ENCODE measurements around the gene TTLL9.
"Not testable (repeated sequence)": the region's sequence is repeated elsewhere in the genome, so short reads cannot be mapped to it uniquely, and the experiment has no call there.

Gene TTLL9

DNA sequence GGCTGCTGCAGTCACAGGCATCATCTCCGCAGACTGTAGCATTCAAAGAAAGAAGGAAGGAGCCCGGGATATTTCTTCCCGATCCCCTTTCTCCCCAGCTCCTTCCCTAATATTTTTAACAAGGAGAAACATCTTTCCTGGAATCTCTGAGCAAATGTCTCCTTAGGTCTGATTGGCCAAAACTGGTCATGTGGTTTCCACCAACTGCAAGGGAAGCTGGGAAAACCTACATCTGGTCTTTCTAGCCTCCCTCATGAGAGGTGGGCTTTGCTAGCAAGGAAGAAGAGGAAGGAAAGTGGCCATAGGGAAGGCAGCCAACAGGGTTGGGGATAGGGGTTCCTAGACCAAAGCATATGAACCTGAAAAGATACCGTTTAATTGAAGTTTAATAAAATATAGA lies 46.3 kb downstream of the TTLL9 start:
- no peaks in the 10 kb centered on the region for H3K27me3 ChIP-seq (ENCODE audit: insufficient read depth, low read length)
- H3K4me3 ChIP-seq (ENCODE audit: low read length) = no peak overlapping the region
- peaks cover 20% of the 10 kb centered on the region; the same call in 1 of the 2 replicates for H3K4me1 ChIP-seq (ENCODE audit: insufficient read depth, low read length)

GRCh38 chr20:31917962-31918412 lies 47.6 kb downstream of the TTLL9 start:
- peaks cover 14% of the 10 kb centered on the region; the same call in 1 of the 2 replicates for H3K4me1 ChIP-seq (ENCODE audit: insufficient read depth, low read length)
- not testable (repeated sequence) for H3K27ac ChIP-seq (ENCODE audit: low read length); H3K36me3 ChIP-seq (ENCODE audit: insufficient read depth, low read depth, low read length); H3K27me3 ChIP-seq (ENCODE audit: insufficient read depth, low read length); H3K9ac ChIP-seq (ENCODE audit: low read depth, low read length); H3K4me3 ChIP-seq (ENCODE audit: low read length); H3K9me3 ChIP-seq (ENCODE audit: insufficient read depth, low read depth, low read length)

More for the DNA sequence above, 46.3 kb downstream of the TTLL9 start:
- H3K9ac ChIP-seq (ENCODE audit: low read depth, low read length) = no peak overlapping the region
- no peaks in the 10 kb centered on the region for H3K36me3 ChIP-seq (ENCODE audit: insufficient read depth, low read depth, low read length)
- no peak overlapping the region for H3K27ac ChIP-seq (ENCODE audit: low read length)
- H3K9me3 ChIP-seq (ENCODE audit: insufficient read depth, low read depth, low read length) = no peaks in the 10 kb centered on the region

GRCh38 chr20:31918466-31919105 lies 48.2 kb downstream of the TTLL9 start:
- H3K9me3 ChIP-seq (ENCODE audit: insufficient read depth, low read depth, low read length) = no peaks in the 10 kb centered on the region
- no peak overlapping the region for H3K4me3 ChIP-seq (ENCODE audit: low read length)
- peaks cover 14% of the 10 kb centered on the region; the same call in 1 of the 2 replicates for H3K4me1 ChIP-seq (ENCODE audit: insufficient read depth, low read length)
- no peaks in the 10 kb centered on the region for H3K27me3 ChIP-seq (ENCODE audit: insufficient read depth, low read length)
- H3K36me3 ChIP-seq (ENCODE audit: insufficient read depth, low read depth, low read length) = no peaks in the 10 kb centered on the region
- no peak overlapping the region for H3K27ac ChIP-seq (ENCODE audit: low read length)
- H3K9ac ChIP-seq (ENCODE audit: low read depth, low read length) = no peak overlapping the region

GRCh38 chr20:31919410-31920155 lies 49.1 kb downstream of the TTLL9 start:
- no peaks in the 10 kb centered on the region for H3K9me3 ChIP-seq (ENCODE audit: insufficient read depth, low read depth, low read length)
- H3K27ac ChIP-seq (ENCODE audit: low read length) = no peak overlapping the region
- no peaks in the 10 kb centered on the region for H3K27me3 ChIP-seq (ENCODE audit: insufficient read depth, low read length)
- H3K9ac ChIP-seq (ENCODE audit: low read depth, low read length) = no peak overlapping the region
- H3K4me1 ChIP-seq (ENCODE audit: insufficient read depth, low read length) = peaks cover 9% of the 10 kb centered on the region; the same call in 1 of the 2 replicates
- H3K36me3 ChIP-seq (ENCODE audit: insufficient read depth, low read depth, low read length) = no peaks in the 10 kb centered on the region
- H3K4me3 ChIP-seq (ENCODE audit: low read length) = no peak overlapping the region

GRCh38 chr20:31920275-31920855 lies 49.9 kb downstream of the TTLL9 start:
- no peak overlapping the region for H3K27ac ChIP-seq (ENCODE audit: low read length)
- no peaks in the 10 kb centered on the region for H3K36me3 ChIP-seq (ENCODE audit: insufficient read depth, low read depth, low read length)
- H3K4me1 ChIP-seq (ENCODE audit: insufficient read depth, low read length) = peaks cover 9% of the 10 kb centered on the region; the same call in 1 of the 2 replicates
- no peaks in the 10 kb centered on the region for H3K27me3 ChIP-seq (ENCODE audit: insufficient read depth, low read length)
- no peak overlapping the region for H3K9ac ChIP-seq (ENCODE audit: low read depth, low read length)
- H3K4me3 ChIP-seq (ENCODE audit: low read length) = no peak overlapping the region
- no peaks in the 10 kb centered on the region for H3K9me3 ChIP-seq (ENCODE audit: insufficient read depth, low read depth, low read length)

DNA sequence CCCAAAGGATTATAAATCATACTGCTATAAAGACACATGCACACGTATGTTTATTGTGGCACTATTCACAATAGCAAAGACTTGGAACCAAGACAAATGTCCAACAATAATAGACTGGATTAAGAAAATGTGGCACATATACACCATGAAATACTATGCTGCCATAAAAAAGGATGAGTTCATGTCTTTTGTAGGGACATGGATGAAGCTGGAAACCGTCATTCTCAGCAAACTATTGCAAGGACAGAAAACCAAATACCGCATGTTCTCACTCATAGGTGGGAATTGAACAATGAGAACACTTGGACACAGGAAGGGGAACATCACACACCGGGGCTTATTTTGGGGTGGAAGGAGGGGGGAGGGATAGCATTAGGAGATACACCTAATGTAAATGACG lies 51.0 kb downstream of the TTLL9 start:
- not testable (repeated sequence) for H3K9ac ChIP-seq (ENCODE audit: low read depth, low read length); H3K4me1 ChIP-seq (ENCODE audit: insufficient read depth, low read length); H3K27ac ChIP-seq (ENCODE audit: low read length); H3K4me3 ChIP-seq (ENCODE audit: low read length); H3K36me3 ChIP-seq (ENCODE audit: insufficient read depth, low read depth, low read length); H3K27me3 ChIP-seq (ENCODE audit: insufficient read depth, low read length); H3K9me3 ChIP-seq (ENCODE audit: insufficient read depth, low read depth, low read length)

GRCh38 chr20:31922181-31922580 lies 51.7 kb downstream of the TTLL9 start:
- peaks cover 9% of the 10 kb centered on the region; the same call in 1 of the 2 replicates for H3K4me1 ChIP-seq (ENCODE audit: insufficient read depth, low read length)
- no peaks in the 10 kb centered on the region for H3K36me3 ChIP-seq (ENCODE audit: insufficient read depth, low read depth, low read length)
- H3K9me3 ChIP-seq (ENCODE audit: insufficient read depth, low read depth, low read length) = no peaks in the 10 kb centered on the region
- no peak overlapping the region for H3K4me3 ChIP-seq (ENCODE audit: low read length)
- no peak overlapping the region for H3K9ac ChIP-seq (ENCODE audit: low read depth, low read length)
- H3K27me3 ChIP-seq (ENCODE audit: insufficient read depth, low read length) = 0 out of 2 replicates have a peak, but pooled peaks cover 4% of the 10 kb centered on the region
- no peak overlapping the region for H3K27ac ChIP-seq (ENCODE audit: low read length)

GRCh38 chr20:31922588-31922987 lies 52.2 kb downstream of the TTLL9 start:
- Histone ChIP-seq H3K27me3 (ENCODE audit: insufficient read depth, low read length) (0 out of 2 replicates have a peak, but pooled peaks cover 4% of the 10 kb centered on the region), H3K27ac (ENCODE audit: low read length) (no peak overlapping the region), H3K9ac (ENCODE audit: low read depth, low read length) (no peak overlapping the region), H3K4me1 (ENCODE audit: insufficient read depth, low read length) (peaks cover 9% of the 10 kb centered on the region; the same call in 1 of the 2 replicates), H3K9me3 (ENCODE audit: insufficient read depth, low read depth, low read length) (no peaks in the 10 kb centered on the region), H3K36me3 (ENCODE audit: insufficient read depth, low read depth, low read length) (no peaks in the 10 kb centered on the region), H3K4me3 (ENCODE audit: low read length) (no peak overlapping the region)

- no peak overlapping the region for H3K4me3 ChIP-seq (ENCODE audit: low read length)
- H3K36me3 ChIP-seq (ENCODE audit: insufficient read depth, low read depth, low read length) = no peaks in the 10 kb centered on the region
- H3K27ac ChIP-seq (ENCODE audit: low read length) = no peak overlapping the region
- no peaks in the 10 kb centered on the region for H3K9me3 ChIP-seq (ENCODE audit: insufficient read depth, low read depth, low read length)
- H3K9ac ChIP-seq (ENCODE audit: low read depth, low read length) = no peak overlapping the region
- peaks cover 9% of the 10 kb centered on the region; the same call in 1 of the 2 replicates for H3K4me1 ChIP-seq (ENCODE audit: insufficient read depth, low read length)
- 0 out of 2 replicates have a peak, but pooled peaks cover 4% of the 10 kb centered on the region for H3K27me3 ChIP-seq (ENCODE audit: insufficient read depth, low read length)
Observed at GRCh38 chr20:31923388-31924331, 53.2 kb downstream of the TTLL9 start.

- no peaks in the 10 kb centered on the region for H3K36me3 ChIP-seq (ENCODE audit: insufficient read depth, low read depth, low read length)
- H3K4me3 ChIP-seq (ENCODE audit: low read length) = no peak overlapping the region
- 0 out of 2 replicates have a peak, but pooled peaks cover 4% of the 10 kb centered on the region for H3K27me3 ChIP-seq (ENCODE audit: insufficient read depth, low read length)
- H3K9ac ChIP-seq (ENCODE audit: low read depth, low read length) = no peak overlapping the region
- no peaks in the 10 kb centered on the region for H3K9me3 ChIP-seq (ENCODE audit: insufficient read depth, low read depth, low read length)
- peaks cover 7% of the 10 kb centered on the region; the same call in 1 of the 2 replicates for H3K4me1 ChIP-seq (ENCODE audit: insufficient read depth, low read length)
- H3K27ac ChIP-seq (ENCODE audit: low read length) = no peak overlapping the region
Observed at GRCh38 chr20:31924561-31924960, 54.1 kb downstream of the TTLL9 start.

GRCh38 chr20:31925631-31926030 lies 55.2 kb downstream of the TTLL9 start:
- 0 out of 2 replicates have a peak, but pooled peaks cover 4% of the 10 kb centered on the region for H3K27me3 ChIP-seq (ENCODE audit: insufficient read depth, low read length)
- H3K9me3 ChIP-seq (ENCODE audit: insufficient read depth, low read depth, low read length) = no peaks in the 10 kb centered on the region
- H3K36me3 ChIP-seq (ENCODE audit: insufficient read depth, low read depth, low read length) = no peaks in the 10 kb centered on the region
- no peak overlapping the region for H3K27ac ChIP-seq (ENCODE audit: low read length)
- H3K9ac ChIP-seq (ENCODE audit: low read depth, low read length) = no peak overlapping the region
- H3K4me3 ChIP-seq (ENCODE audit: low read length) = no peak overlapping the region
- H3K4me1 ChIP-seq (ENCODE audit: insufficient read depth, low read length) = no peaks in the 10 kb centered on the region

All from iPS-20b (cell line).